ENCODE measurements around the gene UBE2E3. TPM values are rescaled to one million over a fixed set of nuclear protein-coding genes. Genes with fewer than 3 reads are reported as not detected.

The UBE2E3 gene
- total RNA-seq, 6 experiments from 2014 or later, result 99.4 to 131 (median 116) TPM

DNA sequence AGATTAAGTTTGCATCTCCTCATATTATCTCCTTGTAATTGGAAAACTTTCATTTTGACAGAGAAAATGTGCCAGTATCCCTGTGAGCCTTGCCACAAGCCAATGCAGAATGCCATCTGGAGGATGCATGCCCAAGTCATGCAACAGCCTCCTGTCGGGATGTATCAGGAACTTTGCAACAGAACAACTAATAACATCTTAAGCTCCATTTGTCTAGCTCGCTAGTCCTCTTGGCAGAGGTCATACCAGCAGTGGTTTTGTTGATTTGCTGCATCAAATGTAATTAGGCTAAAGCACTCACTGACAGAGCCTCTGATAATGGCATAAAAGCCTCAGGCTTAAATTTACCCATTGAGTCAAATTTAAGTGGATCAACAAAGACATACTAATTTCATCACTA is 125.8 kb downstream of the UBE2E3 start:
- H3K27ac Mint-ChIP-seq, result no peak overlapping the region; the same call in 1 of the 2 replicates
- no peak for DNase-seq
- H3K4me1 Mint-ChIP-seq (ENCODE audit: low read depth), result peaks cover 48% of the 10 kb centered on the region

DNA sequence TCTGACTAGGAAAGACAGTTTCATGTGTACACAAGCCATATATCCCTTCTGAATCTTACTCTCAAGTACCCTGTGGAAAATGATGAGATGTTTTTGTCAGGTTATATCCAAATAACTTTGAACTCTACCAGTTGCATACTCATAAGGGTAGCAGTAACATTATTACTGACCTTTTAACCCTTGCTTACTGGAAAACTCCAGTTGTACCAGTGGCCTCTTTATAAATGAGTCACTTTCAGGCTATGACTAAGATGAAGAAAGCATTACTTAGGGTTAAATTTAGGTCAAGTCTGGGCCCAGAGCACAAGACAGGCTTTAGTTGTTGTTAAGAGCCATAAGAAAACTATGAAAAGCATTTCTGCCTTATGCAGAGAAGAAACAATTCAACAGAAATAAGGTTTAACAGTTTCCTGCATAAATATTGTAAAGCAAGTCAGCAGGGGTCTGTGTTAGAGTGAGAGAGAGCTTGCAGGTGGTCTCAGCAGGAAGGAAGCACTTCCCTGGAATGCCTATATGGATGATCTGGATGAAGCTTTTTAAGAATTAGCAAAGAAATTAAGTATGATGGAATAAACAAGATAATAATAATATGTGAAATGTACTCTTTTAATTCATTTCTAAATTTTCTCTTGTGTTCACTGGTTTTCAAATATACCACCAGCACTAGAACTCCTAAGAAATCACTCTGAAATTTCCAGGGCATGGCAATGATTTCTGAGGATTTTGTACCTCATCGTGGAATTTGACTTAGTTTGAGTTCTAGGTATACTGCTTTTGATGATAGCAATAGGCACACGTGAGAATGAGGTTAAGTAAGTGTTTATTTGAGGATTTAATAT is 126.6 kb downstream of the UBE2E3 start:
- Mint-ChIP-seq H3K27ac (peak overlapping the region; percentile 74), H3K9me3 (no peaks in the 10 kb centered on the region), H3K4me1 (ENCODE audit: low read depth) (peaks cover 48% of the 10 kb centered on the region), H3K36me3 (ENCODE audit: low read depth) (no peaks in the 10 kb centered on the region), H3K4me3 (peak overlapping the region; percentile 65), H3K27me3 (ENCODE audit: insufficient read depth) (no peaks in the 10 kb centered on the region; the same call in 1 of the 2 replicates)
- TF ChIP-seq, protein P1, sequence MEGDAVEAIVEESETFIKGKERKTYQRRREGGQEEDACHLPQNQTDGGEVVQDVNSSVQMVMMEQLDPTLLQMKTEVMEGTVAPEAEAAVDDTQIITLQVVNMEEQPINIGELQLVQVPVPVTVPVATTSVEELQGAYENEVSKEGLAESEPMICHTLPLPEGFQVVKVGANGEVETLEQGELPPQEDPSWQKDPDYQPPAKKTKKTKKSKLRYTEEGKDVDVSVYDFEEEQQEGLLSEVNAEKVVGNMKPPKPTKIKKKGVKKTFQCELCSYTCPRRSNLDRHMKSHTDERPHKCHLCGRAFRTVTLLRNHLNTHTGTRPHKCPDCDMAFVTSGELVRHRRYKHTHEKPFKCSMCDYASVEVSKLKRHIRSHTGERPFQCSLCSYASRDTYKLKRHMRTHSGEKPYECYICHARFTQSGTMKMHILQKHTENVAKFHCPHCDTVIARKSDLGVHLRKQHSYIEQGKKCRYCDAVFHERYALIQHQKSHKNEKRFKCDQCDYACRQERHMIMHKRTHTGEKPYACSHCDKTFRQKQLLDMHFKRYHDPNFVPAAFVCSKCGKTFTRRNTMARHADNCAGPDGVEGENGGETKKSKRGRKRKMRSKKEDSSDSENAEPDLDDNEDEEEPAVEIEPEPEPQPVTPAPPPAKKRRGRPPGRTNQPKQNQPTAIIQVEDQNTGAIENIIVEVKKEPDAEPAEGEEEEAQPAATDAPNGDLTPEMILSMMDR (IDR thresholded peaks at IDR 0.05), result no peak
- DNase-seq, result peak; percentile 90

More for the DNA sequence above, 125.8 kb downstream of the UBE2E3 start:
- TF ChIP-seq, protein P1 (IDR thresholded peaks at IDR 0.05), result no peak
- H3K4me3 Mint-ChIP-seq, result no peak overlapping the region
- no peaks in the 10 kb centered on the region for H3K9me3 Mint-ChIP-seq
- no peaks in the 10 kb centered on the region; the same call in 1 of the 2 replicates for H3K27me3 Mint-ChIP-seq (ENCODE audit: insufficient read depth)
- no peaks in the 10 kb centered on the region for H3K36me3 Mint-ChIP-seq (ENCODE audit: low read depth)

GRCh38 chr2:181107628-181107945 is 127.2 kb downstream of the UBE2E3 start:
- H3K4me1 Mint-ChIP-seq (ENCODE audit: low read depth), result peaks cover 48% of the 10 kb centered on the region
- H3K27me3 Mint-ChIP-seq (ENCODE audit: insufficient read depth), result no peaks in the 10 kb centered on the region; the same call in 1 of the 2 replicates
- H3K27ac Mint-ChIP-seq, result no peak overlapping the region
- H3K9me3 Mint-ChIP-seq, result no peaks in the 10 kb centered on the region
- H3K36me3 Mint-ChIP-seq (ENCODE audit: low read depth), result no peaks in the 10 kb centered on the region
- no peak for DNase-seq
- TF ChIP-seq, protein P1 (IDR thresholded peaks at IDR 0.05), result no peak
- no peak overlapping the region for H3K4me3 Mint-ChIP-seq

DNA sequence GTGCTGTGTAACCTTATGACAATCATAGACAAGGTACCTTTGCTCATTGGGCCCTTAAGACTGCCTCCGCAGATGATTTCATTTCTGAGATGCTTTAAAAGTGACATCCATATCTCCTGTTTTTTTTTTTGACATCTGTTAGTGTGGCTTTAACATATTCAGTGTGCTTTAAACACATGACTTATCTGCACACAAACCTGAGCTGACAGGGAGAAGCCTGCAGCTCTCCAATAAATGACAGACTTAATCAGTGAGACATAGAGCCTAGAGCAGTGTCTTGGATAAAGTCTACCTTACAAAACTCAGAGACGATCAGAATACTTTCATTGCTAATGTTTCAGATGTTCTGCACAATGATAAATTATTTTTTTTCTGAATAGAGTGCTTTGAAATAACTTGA is 130.7 kb downstream of the UBE2E3 start:
- Mint-ChIP-seq H3K27ac (no peak overlapping the region), H3K9me3 (no peaks in the 10 kb centered on the region), H3K4me3 (no peak overlapping the region), H3K36me3 (ENCODE audit: low read depth) (no peaks in the 10 kb centered on the region), H3K4me1 (ENCODE audit: low read depth) (peaks cover 29% of the 10 kb centered on the region), H3K27me3 (ENCODE audit: insufficient read depth) (no peaks in the 10 kb centered on the region)
- DNase-seq, result no peak
- TF ChIP-seq, protein P1 (IDR thresholded peaks at IDR 0.05), result no peak

DNA sequence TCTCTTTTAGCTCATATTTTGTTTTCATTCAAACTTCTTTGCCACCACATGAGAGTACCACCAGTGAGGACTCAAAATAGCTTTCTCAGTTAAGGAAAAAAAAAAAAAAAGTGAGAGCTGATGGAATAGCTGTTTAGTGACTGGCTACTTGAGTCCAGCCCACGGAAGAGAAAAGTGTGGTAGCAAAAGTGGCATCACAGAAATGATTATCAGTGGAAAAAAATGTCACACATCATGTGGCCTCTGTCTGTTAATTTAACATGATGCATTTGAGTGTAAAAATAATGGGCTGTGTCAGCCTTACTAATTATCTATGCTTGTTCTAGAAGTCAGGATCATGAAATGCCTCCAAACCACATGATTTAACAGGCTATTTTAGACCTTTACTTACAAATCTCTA is 132.5 kb downstream of the UBE2E3 start:
- no peaks in the 10 kb centered on the region for H3K36me3 Mint-ChIP-seq (ENCODE audit: low read depth)
- H3K27me3 Mint-ChIP-seq (ENCODE audit: insufficient read depth), result no peaks in the 10 kb centered on the region
- peaks cover 10% of the 10 kb centered on the region for H3K4me1 Mint-ChIP-seq (ENCODE audit: low read depth)
- DNase-seq, result no peak
- H3K27ac Mint-ChIP-seq, result no peak overlapping the region
- H3K9me3 Mint-ChIP-seq, result no peaks in the 10 kb centered on the region
- no peak overlapping the region for H3K4me3 Mint-ChIP-seq
- TF ChIP-seq, protein P1 (IDR thresholded peaks at IDR 0.05), result no peak

All from HFFc6 (cell line).